Pancreas (tissue), 10 donors: ENCODE results near the gene DMD. TPM values are rescaled to one million over a fixed set of nuclear protein-coding genes. Genes with fewer than 3 reads are reported as not detected.

Experiments used
- ATAC-seq, 4 donors: fragments of 200-7000 bp; cut with Tn5 transposase; one replicate each; pipeline versions ENCODE4 v1.8.0 to v1.9.1; 2020; ENCODE audit warnings: mild to moderate bottlenecking in 4 of 4, moderate library complexity in 4 of 4
- DNase-seq, 6 donors: peaks; one replicate each; pipeline ENCODE4 v3.0.0-alpha.2; 2020
- FAIRE-seq: peaks from 2 replicates; lab custom pipeline; 2012; peaks lifted over from hg19 to GRCh38; lab: Jason Lieb, UNC
- H3K27ac ChIP-seq, 4 donors: fragments of 200-600 bp; sonication (generic); 1 replicate in 3 of 4; 2 replicates in 1 of 4; pipeline versions ENCODE4 v1.5.0 to v1.8.0; 2020
- H3K27me3 ChIP-seq, 4 donors: fragments of 200-600 bp; one replicate each; pipeline ENCODE4 v1.8.0; 2021
- H3K36me3 ChIP-seq, 3 donors: fragments of 200-600 bp; sonication (generic) in 1 of 3; one replicate each; pipeline versions ENCODE4 v1.5.0 to v1.8.0; 2020 to 2021
- H3K4me1 ChIP-seq, 3 donors: fragments of 200-600 bp; one replicate each; pipeline ENCODE4 v1.8.0; 2021
- H3K4me3 ChIP-seq, 4 donors: fragments of 200-600 bp; sonication (generic) in 2 of 4; one replicate each; pipeline versions ENCODE4 v1.5.0 to v1.8.0; 2020 to 2021
- H3K9me3 ChIP-seq, 4 donors: fragments of 200-600 bp; one replicate each; pipeline ENCODE4 v1.8.0; 2021
- CTCF ChIP-seq, 4 donors: fragments of 200-600 bp; sonication (generic) in 3 of 4; IDR thresholded peaks; one replicate each; pipeline versions ENCODE4 v1.5.0 to v1.8.0; 2021; ENCODE audit warnings: antibody characterized with exemption in 4 of 4
- WGBS, 2 donors: extraction: QIAGEN DNeasy Blood & Tissue Kit; methylation state at CpG; one replicate each; pipeline ENCODE4 v1.1.7; 2013; 5-methylcytosine and 5-hydroxymethylcytosine counted together
- intact Hi-C, 3 donors: fragments of 100-400 bp; cut with DNase I; formaldehyde crosslinking; loops; one replicate each; pipeline versions ENCODE4 v1.11.1 to v1.14.2; 2022
- polyA plus RNA-seq, 2 donors: library from polyadenylated mRNA; stranded (reverse); fragments of 200-250 nt; gene quantifications; one replicate each; pipeline ENCODE4 v1.2.3, GENCODE V29; 2013
- total RNA-seq, 6 donors: library from RNA; stranded (reverse); fragmentation: NEBNext Ultra II Directional in 4 of 6; extraction: Animal tissue kit (Norgen Biotek cat#: 25700) in 4 of 6; gene quantifications; one replicate each; pipeline versions ENCODE4 v1.2.1 to v1.2.4, GENCODE V29; 2021 to 2023
- donor health status: healthy with polysubstance abuse.
- donor health status: DM: no; HTN: no; CAD: no; lungs with moderate emphysema.
- donor health status: DM: no; HTN: no; CAD: no.
- donor health status: control.
- donor health status: control.
- donor health status: Bipolar disorder and iron deficiency.
- donor health status: DM: yes; HTN: yes; CAD: no.
- donor health status: DM: no; HTN: no; CAD: no.
- donor health status: DM: no; HTN: no; CAD: no.
- donor health status: DM: yes; HTN: yes; CAD: no.

The DMD gene
- total and polyA plus RNA-seq, 8 donors = 9.1 to 46.5 (median 32.1) TPM

- TF ChIP-seq CTCF (IDR thresholded peaks at IDR 0.05) = no peak
These were observed 2032.6 kb downstream of the DMD start for GRCh38 chrX:31178769-31179125.

GRCh38 chrX:31178064-31178768, 2033.1 kb downstream of the DMD start:
- H3K4me3 ChIP-seq = no peak overlapping the region
- peak; percentile 32 for FAIRE-seq
- 41 to 51% methylated on average over 6 of the region's 6 CpGs for WGBS, 2 donors
- intact Hi-C loops = no loop called here
- ATAC-seq = peak in 3 of 4 donors; percentile 13 to 52 (median 19)
- DNase-seq = no peak
- no peaks in the 10 kb centered on the region for H3K9me3 ChIP-seq
- peak overlapping the region in 1 of 4 donors; percentile 31 for H3K27ac ChIP-seq
- H3K27me3 ChIP-seq = no peaks in the 10 kb centered on the region
- TF ChIP-seq CTCF (IDR thresholded peaks at IDR 0.05) = no peak
- no peaks in the 10 kb centered on the region for H3K36me3 ChIP-seq
- peaks cover 0 to 15% (median 2%) of the 10 kb centered on the region in 3 donors for H3K4me1 ChIP-seq

More at GRCh38 chrX:31178769-31179125, 2032.6 kb downstream of the DMD start:
- Histone ChIP-seq H3K27ac (peak overlapping the region in 1 of 4 donors; percentile 31), H3K4me1 (peaks cover 0 to 15% (median 0%) of the 10 kb centered on the region in 3 donors), H3K9me3 (no peaks in the 10 kb centered on the region), H3K4me3 (no peak overlapping the region), H3K36me3 (no peaks in the 10 kb centered on the region), H3K27me3 (no peaks in the 10 kb centered on the region)
- WGBS, 2 donors = 43 to 48% methylated on average over 2 of the region's 2 CpGs
- ATAC-seq (no peak), FAIRE-seq (no peak), DNase-seq (no peak)
- intact Hi-C loops = no loop called here

GRCh38 chrX:31170792-31171191, 2040.6 kb downstream of the DMD start:
- Histone ChIP-seq H3K4me3 (no peak overlapping the region), H3K27me3 (no peaks in the 10 kb centered on the region), H3K36me3 (no peaks in the 10 kb centered on the region), H3K9me3 (no peaks in the 10 kb centered on the region), H3K27ac (no peak overlapping the region), H3K4me1 (peaks cover 0 to 11% (median 5%) of the 10 kb centered on the region in 3 donors)
- ATAC-seq (no peak), DNase-seq (no peak), FAIRE-seq (no peak)
- 44 to 63% methylated on average over 2 of the region's 2 CpGs for WGBS, 2 donors
- no peak for TF ChIP-seq CTCF (IDR thresholded peaks at IDR 0.05)
- intact Hi-C loops = no loop called here

- H3K9me3 ChIP-seq = no peaks in the 10 kb centered on the region
- no peak for DNase-seq
- no peak for TF ChIP-seq CTCF (IDR thresholded peaks at IDR 0.05)
- H3K27me3 ChIP-seq = no peaks in the 10 kb centered on the region
- ATAC-seq = no peak
- H3K27ac ChIP-seq = no peak overlapping the region
- intact Hi-C loops = no loop called here
- no peaks in the 10 kb centered on the region for H3K36me3 ChIP-seq
- no peak overlapping the region for H3K4me3 ChIP-seq
- WGBS, 2 donors = 82 to 94% methylated on average over 2 of the region's 2 CpGs
- H3K4me1 ChIP-seq = peaks cover 0 to 14% (median 5%) of the 10 kb centered on the region in 3 donors
- FAIRE-seq = no peak
These were observed 2042.8 kb downstream of the DMD start for GRCh38 chrX:31168551-31168950.

GRCh38 chrX:31166832-31167231, 2044.5 kb downstream of the DMD start:
- Histone ChIP-seq H3K9me3 (no peaks in the 10 kb centered on the region), H3K27me3 (no peaks in the 10 kb centered on the region), H3K36me3 (no peaks in the 10 kb centered on the region), H3K4me1 (peaks cover 0 to 10% (median 5%) of the 10 kb centered on the region in 3 donors), H3K27ac (no peak overlapping the region), H3K4me3 (no peak overlapping the region)
- 45 to 53% methylated on average over 5 of the region's 5 CpGs for WGBS, 2 donors
- intact Hi-C loops = no loop called here
- TF ChIP-seq CTCF (IDR thresholded peaks at IDR 0.05) = no peak
- peak in 3 of 4 donors; percentile 51 to 80 (median 58) for ATAC-seq
- no peak for DNase-seq
- no peak for FAIRE-seq
